PFSK-1 (cell line): ENCODE measurements around the gene FAM168A.

ENCODE experiments used
- FOXP2 ChIP-seq: optimal IDR thresholded peaks from 2 replicates; pipeline ENCODE3; 2011; ENCODE audit warnings: borderline replicate concordance, control low read depth, inconsistent platforms; ENCODE audit not compliant: insufficient read depth; ENCODE audit errors: extremely low read length, extremely low read depth
- POLR2AphosphoS5 ChIP-seq: IDR thresholded peaks from 2 replicates; pipeline ENCODE4 v1.6.1; 2012; ENCODE audit warnings: low read depth, mild to moderate bottlenecking, control low read depth, low read length, moderate library complexity
- SIN3A ChIP-seq: IDR thresholded peaks from 2 replicates; pipeline ENCODE4 v1.6.1; 2012; ENCODE audit warnings: mild to moderate bottlenecking, low read length, moderate library complexity, borderline replicate concordance; ENCODE audit not compliant: insufficient read depth
- TAF1 ChIP-seq: IDR thresholded peaks from 2 replicates; pipeline ENCODE4 v1.6.1; 2012; ENCODE audit warnings: low read length, control low read depth, borderline replicate concordance; ENCODE audit not compliant: insufficient read depth
- TF ChIP-seq, protein P1 (sequence below), 2 experiments: IDR thresholded peaks; 2 replicates each; pipeline versions ENCODE4 v1.6.1 to v1.8.0; 2011 to 2012; ENCODE audit warnings: low read depth in 2 of 2, low read length in 2 of 2, control low read depth in 1 of 2, inconsistent platforms in 1 of 2, mild to moderate bottlenecking in 1 of 2, moderate library complexity in 1 of 2; ENCODE audit not compliant: insufficient read depth in 1 of 2

FAM168A gene

DNA sequence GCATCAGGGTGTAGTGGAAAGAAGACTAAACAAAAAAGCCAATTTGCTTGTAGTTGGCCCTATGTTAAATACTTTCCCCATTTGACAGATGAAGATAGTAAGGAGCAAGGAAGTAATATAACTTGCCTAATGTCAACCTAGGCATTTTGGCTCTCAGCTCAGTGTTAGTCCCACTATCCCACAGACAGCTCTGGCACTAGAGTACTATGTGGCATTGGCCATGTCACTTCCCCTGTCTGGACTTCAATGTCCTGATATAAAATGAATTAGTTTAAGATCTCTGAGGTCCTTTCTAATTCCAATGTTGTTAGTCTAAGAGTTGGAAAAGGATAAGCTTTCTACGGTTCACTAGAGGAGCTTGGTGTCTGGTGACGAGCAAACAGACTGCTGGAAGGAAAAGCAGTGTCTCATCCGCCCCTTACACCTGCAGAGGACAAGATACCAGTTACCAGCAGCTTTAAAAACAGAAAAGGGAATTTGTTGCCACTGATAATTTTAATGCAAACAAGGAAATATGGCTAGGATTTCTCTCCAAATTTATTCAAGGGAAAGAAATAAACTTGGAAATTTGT is 129.2 kb downstream of the FAM168A start:
- no peak for TF ChIP-seq SIN3A
- TF ChIP-seq, protein P1, sequence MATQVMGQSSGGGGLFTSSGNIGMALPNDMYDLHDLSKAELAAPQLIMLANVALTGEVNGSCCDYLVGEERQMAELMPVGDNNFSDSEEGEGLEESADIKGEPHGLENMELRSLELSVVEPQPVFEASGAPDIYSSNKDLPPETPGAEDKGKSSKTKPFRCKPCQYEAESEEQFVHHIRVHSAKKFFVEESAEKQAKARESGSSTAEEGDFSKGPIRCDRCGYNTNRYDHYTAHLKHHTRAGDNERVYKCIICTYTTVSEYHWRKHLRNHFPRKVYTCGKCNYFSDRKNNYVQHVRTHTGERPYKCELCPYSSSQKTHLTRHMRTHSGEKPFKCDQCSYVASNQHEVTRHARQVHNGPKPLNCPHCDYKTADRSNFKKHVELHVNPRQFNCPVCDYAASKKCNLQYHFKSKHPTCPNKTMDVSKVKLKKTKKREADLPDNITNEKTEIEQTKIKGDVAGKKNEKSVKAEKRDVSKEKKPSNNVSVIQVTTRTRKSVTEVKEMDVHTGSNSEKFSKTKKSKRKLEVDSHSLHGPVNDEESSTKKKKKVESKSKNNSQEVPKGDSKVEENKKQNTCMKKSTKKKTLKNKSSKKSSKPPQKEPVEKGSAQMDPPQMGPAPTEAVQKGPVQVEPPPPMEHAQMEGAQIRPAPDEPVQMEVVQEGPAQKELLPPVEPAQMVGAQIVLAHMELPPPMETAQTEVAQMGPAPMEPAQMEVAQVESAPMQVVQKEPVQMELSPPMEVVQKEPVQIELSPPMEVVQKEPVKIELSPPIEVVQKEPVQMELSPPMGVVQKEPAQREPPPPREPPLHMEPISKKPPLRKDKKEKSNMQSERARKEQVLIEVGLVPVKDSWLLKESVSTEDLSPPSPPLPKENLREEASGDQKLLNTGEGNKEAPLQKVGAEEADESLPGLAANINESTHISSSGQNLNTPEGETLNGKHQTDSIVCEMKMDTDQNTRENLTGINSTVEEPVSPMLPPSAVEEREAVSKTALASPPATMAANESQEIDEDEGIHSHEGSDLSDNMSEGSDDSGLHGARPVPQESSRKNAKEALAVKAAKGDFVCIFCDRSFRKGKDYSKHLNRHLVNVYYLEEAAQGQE (IDR thresholded peaks at IDR 0.05; ENCODE audit: insufficient read depth in 1 of 2, low read depth in 2 of 2, low read length in 2 of 2) = no peak
- TF ChIP-seq FOXP2 = no peak
- TF ChIP-seq TAF1 = no peak

DNA sequence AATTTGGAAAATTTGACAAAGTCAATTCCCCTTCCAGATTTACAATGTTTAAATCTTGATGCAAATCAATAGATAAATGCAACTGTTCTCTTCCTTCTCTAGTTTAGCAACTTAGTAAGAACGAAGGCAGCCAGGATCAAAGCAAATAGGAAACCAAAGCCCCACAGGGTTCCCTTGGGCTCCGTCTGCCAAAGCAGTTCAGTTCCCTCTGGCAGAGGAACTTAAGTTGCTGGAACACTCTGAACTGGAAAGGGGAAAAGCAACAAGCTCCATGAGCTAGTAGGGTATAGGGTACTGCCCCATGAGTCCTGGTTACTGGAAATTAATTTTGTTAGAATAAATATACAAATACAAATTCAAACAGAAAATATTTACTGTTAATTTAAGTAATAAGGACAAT is 130.4 kb downstream of the FAM168A start:
- TF ChIP-seq TAF1 (no peak), POLR2AphosphoS5 (no peak), SIN3A (no peak), FOXP2 (no peak)
- TF ChIP-seq, protein P1 (IDR thresholded peaks at IDR 0.05; ENCODE audit: insufficient read depth in 1 of 2, low read depth in 2 of 2, low read length in 2 of 2) = no peak

DNA sequence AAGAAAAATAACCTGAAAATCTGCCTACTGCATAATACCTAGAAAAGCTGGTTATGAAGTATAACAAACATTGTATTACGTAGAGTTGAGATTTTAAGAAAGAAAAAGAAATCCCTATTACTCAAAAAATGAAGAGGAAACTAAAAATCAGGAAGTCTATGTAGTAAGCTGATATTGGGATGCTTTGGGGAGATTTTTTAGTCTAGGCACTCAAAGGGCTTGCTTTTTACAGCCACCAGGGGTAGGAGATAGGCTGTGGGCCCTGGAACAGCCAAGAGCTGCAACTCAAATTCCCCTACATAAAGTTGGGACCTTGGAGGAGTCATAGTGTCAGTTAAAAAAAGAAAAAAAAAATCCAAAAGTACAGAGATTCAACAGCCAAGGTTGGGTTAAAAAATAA is 131.3 kb downstream of the FAM168A start:
- TF ChIP-seq TAF1 = no peak
- TF ChIP-seq POLR2AphosphoS5 = no peak
- TF ChIP-seq, protein P1 (IDR thresholded peaks at IDR 0.05; ENCODE audit: insufficient read depth in 1 of 2, low read depth in 2 of 2, low read length in 2 of 2) = no peak
- TF ChIP-seq SIN3A = no peak

DNA sequence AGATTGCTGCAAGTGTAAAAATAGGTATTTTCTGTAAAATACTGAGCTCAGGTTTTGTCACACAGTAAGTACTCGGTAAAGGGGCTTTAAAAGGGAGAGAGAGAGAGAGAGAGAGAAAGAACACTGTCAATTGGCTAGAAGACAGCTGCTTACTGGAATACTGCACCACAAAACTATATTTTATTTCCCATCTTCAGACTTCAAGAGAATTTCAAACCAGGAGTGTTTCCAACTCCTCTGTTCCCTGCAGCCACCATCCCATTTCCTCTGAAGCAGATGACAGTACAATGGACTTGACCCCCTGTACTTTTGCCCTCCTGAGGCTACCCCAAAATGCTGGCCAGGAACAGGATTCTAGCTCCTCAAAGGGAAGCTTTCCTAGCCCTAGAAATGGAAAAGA is 132.0 kb downstream of the FAM168A start:
- TF ChIP-seq POLR2AphosphoS5 = no peak
- TF ChIP-seq TAF1 = no peak
- TF ChIP-seq, protein P1 (IDR thresholded peaks at IDR 0.05; ENCODE audit: insufficient read depth in 1 of 2, low read depth in 2 of 2, low read length in 2 of 2) = no peak
- TF ChIP-seq FOXP2 = no peak
- no peak for TF ChIP-seq SIN3A

DNA sequence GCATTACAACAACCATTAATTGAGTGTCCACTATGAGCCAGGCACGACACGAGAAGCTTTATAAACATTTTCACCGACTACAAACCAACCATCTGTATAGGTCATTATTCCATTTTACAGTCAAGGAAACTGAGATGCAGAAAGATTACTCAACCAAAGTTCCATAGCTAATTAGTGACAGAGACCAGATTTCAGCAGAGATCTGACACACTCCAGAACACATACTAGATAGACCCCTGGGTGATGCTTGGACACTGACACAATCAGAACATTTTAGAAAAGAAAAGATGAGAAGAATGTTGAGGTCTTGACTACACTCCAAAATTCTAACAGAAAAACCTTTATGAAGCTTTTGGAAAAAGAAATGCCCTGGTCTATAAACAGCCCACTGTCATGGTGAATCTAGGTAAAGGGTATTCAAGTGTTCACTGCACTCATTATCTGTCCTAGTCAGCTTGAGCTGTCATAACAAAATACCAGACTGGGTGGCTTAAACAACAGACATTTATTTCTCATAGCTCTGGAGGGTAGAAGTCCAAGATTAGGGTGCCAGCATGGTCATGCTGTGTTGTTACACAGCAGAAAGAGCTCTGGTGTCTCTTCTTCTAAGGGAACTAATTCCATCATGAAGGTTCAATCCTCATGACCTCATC is 132.8 kb downstream of the FAM168A start:
- TF ChIP-seq POLR2AphosphoS5 = no peak
- TF ChIP-seq, protein P1 (IDR thresholded peaks at IDR 0.05; ENCODE audit: insufficient read depth in 1 of 2, low read depth in 2 of 2, low read length in 2 of 2) = no peak
- TF ChIP-seq FOXP2 = no peak
- no peak for TF ChIP-seq SIN3A
- no peak for TF ChIP-seq TAF1
